ENCODE measurements around the gene ABHD17A.

GRCh38 chr19:1837625-1838105, 47.6 kb downstream of the ABHD17A start:
- TF ChIP-seq EZH2 (IDR thresholded peaks at IDR 0.05; ENCODE audit: borderline replicate concordance, insufficient read depth, low read depth, low read length, poor library complexity, severe bottlenecking) = no peak
- TF ChIP-seq, protein P1, sequence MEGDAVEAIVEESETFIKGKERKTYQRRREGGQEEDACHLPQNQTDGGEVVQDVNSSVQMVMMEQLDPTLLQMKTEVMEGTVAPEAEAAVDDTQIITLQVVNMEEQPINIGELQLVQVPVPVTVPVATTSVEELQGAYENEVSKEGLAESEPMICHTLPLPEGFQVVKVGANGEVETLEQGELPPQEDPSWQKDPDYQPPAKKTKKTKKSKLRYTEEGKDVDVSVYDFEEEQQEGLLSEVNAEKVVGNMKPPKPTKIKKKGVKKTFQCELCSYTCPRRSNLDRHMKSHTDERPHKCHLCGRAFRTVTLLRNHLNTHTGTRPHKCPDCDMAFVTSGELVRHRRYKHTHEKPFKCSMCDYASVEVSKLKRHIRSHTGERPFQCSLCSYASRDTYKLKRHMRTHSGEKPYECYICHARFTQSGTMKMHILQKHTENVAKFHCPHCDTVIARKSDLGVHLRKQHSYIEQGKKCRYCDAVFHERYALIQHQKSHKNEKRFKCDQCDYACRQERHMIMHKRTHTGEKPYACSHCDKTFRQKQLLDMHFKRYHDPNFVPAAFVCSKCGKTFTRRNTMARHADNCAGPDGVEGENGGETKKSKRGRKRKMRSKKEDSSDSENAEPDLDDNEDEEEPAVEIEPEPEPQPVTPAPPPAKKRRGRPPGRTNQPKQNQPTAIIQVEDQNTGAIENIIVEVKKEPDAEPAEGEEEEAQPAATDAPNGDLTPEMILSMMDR (IDR thresholded peaks at IDR 0.05) = peak; percentile 92

Measured in B cell (primary cell).